SW 1271 (cell line): ENCODE measurements around the gene RHEX.
A peak's percentile ranks its signal among the peaks of the same experiment; 100 is the strongest.
"Not testable (repeated sequence)": the region's sequence is repeated elsewhere in the genome, so short reads cannot be mapped to it uniquely, and the experiment has no call there.

Experiments used
- DNase-seq, 2 experiments: peaks; one replicate each; lab custom pipeline; 2025; lab: John Stamatoyannopoulos, UW

The RHEX gene

DNA sequence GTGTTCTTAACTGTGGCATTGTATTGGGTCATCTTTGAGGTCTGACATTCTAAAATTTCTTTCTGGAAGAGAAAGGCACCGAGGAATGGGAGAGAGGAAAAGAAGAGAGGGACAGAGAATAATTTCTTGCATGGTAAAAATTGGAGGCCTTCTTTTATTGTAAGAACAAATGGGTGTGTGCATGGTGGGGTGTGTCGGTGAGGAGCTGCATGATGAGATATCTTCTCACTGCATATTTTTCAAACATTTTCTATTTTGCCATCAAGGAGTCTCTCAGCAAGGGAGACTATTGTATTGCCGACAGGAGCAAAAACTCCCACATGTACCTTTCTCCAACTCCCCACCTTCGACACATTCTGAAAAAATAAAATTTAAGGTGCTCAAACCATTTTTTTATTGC is 22.8 kb upstream of the RHEX start:
- DNase-seq = no peak

- DNase-seq = peak in 1 of 2 experiments; percentile 31
Observed at GRCh38 chr1:206030714-206031113, 22.3 kb upstream of the RHEX start.

DNA sequence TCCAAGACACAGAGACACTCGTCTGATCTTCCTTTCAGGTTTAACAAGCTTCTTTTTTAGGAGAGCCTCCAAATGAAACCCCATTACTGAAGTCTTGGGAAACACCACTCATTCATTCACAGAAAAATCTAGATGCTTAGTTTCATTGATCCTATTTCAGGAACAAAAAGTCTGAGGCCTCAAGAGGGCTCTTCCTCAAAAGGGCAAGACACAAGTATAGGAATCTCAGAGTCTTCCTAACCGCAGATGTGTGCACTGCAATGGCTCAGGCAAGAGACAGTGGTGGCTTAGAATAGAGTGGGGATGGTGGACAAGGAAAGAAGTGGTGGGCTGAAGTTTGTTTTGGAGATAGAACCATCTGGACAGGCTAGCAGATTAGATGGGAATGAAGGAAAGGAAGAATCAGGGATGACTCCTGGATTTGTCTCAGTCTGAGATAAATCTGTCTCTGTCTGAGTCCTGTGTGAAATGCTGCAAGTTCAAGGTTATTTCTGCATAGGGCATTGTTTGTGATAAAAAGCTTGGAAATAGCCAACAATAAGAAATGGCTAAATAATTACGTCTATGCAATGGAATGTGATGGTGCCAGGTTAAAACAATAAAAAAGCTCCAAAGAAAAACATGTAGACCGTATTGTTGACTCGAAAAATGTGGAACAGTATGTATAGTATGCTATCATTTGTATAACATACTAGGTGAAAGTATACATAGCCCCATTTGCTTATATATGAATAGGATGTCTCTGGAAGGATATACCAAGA is 20.4 kb upstream of the RHEX start:
- DNase-seq = no peak

DNA sequence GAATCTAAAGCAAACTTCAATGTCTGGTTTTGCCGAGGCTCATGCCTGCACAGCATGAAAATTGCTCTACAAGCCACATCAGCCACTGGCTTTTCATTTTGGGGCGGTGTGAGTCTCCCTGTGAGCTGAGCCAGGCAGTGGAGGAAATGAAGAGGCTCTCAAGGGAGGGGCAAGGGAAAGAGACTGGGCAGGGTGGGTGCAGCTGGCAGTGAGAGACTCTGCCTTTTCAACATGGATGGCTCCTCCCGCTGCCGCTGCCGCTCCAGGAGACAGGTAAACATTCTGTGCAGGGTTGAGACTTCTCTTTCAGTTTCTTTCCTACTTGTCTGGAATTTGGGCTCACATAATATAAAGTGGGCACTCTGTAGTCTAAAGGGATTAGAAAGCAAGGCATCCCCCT is 17.9 kb upstream of the RHEX start:
- DNase-seq = no peak

DNA sequence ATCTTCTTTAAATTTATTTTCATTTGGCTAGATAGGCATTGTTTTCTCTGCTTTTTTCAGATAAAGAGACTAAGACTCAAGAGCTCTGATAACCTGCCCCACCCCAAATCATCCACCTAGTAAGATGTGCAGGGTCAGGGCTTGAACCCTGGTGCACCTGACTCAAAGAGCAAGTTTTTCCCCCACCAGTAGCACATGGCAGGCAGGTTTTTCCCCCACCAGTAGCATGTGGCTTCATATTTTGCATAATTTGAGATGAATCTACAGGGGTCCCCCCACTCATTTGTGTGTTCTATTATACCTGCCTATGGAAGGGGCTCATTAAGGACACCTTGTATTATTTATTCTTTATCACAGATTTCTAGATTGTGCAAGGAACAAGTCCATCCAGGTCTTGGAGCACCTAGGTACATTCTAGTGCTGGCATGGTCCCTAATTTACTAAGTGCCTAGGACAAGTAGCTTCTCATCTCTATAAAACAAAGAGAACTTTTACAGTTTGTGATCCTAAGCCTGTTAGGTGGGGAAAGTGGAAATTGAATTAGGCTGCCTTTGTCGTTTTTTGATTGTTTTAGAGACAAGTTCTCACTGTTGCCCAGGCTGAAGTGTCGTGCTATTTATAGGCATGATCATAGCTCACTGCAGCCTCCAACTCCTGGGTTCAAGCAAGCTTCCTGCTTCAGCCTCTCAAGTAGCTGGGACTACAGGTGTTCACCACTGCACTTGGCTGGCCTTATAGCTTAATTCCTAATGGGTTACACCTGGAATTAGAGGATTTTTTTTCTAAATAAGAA is 16.1 kb upstream of the RHEX start:
- DNase-seq = no peak

- DNase-seq = no peak
Observed at GRCh38 chr1:206037581-206037980, 15.4 kb upstream of the RHEX start.

DNA sequence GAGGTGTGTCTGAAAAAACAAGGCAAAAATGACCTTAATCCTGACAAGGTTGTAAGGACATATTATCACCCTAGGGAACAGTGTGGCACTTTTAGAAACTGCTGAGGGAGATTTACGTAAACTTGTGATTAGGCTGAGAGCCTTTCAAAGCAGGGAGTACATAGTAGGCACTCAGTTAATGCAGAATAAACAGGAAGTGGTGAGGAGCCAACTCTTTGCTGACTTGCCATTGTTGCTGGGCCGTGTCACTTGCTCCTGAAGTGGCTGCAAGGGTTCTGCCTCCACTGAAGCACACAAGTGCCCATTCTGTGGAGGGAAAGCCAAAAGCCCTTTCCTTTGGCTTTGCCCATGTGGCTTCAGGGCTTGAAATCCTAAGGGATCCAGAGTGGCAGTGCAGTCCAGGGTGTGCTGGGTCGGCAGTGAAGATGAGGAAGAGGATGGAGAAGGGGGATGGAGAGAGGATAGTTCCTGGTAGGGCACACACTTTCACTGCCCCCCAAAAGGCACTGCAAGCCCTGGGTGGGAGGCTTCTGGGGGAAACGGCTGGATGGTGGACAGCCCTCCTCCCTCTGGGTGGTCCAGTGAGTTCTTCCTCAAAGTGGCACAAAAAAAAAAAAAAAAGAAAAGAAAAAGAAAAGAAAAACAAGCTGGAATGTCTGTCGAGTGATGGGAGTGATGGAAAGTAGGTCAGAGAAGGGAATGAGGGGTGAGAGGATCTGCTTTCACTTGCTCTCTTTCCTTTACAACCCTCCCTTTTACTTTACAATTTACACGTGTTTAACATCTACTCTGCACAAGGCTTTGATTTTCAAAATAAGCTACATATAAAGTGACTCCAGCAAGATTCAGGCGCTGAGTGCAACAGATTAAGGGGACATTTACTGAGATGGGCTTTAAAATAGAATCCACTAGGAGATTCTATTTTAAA is 13.7 kb upstream of the RHEX start:
- no peak for DNase-seq

- DNase-seq = no peak
Observed at GRCh38 chr1:206040328-206040727, 12.6 kb upstream of the RHEX start.

DNA sequence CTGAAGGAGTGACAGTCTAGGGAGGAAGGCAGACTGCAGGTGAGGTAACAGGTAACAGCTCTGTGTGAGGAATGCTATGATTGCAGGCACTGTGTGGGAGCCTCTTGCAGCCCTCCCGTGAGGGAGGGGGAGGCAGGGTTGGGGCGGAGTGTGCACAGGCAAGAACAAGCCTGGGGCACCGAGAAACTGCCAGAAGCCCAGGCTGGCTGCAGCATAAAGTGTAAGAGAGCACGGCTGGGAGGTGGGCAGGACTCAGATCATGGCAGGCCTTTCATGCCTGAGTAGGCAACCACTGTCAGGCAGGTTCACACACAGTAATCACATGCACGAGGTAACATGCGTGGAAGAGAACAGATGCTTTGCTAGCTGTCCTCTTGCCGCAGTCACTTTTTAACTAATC is 11.3 kb upstream of the RHEX start:
- DNase-seq = no peak

GRCh38 chr1:206047271-206047670 is 5.7 kb upstream of the RHEX start:
- DNase-seq = no peak

GRCh38 chr1:206048582-206048981 is 4.4 kb upstream of the RHEX start:
- DNase-seq = no peak

- no peak for DNase-seq
Observed at GRCh38 chr1:206049293-206049692, 3.7 kb upstream of the RHEX start.

- no peak for DNase-seq
Observed at GRCh38 chr1:206049919-206050600, 2.9 kb upstream of the RHEX start.

GRCh38 chr1:206050655-206051235 is 2.2 kb upstream of the RHEX start:
- no peak for DNase-seq

DNA sequence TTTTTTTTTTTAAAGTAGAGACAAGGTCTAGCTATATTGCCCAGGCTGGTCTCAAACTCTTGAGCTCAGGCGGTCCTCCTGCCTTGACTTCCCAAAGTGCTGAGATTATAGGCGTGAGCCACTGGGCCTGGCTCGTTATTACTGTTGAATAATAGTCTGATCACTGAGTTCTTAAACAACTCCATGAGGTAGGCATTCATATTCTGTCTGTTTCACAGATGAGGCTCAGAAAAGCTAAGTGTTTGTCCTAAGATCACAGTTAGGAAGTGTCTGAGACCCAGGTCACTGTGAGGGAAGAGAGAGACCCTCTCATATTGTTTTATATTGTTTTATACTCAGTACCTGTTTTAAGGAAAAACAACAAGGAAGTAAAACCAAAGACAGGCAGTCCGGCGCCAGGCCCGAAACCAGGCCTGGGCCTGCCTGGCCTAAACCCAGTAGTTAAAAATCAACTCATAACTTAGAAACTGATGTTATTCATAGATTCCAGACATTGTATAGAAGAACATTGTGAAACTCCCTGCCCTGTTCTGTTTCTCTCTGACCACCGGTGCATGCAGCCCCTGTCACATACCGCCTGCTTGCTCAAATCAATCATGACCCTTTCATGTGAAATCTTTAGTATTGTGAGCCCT is 625 bp upstream of the RHEX start:
- not testable (repeated sequence) for DNase-seq

DNA sequence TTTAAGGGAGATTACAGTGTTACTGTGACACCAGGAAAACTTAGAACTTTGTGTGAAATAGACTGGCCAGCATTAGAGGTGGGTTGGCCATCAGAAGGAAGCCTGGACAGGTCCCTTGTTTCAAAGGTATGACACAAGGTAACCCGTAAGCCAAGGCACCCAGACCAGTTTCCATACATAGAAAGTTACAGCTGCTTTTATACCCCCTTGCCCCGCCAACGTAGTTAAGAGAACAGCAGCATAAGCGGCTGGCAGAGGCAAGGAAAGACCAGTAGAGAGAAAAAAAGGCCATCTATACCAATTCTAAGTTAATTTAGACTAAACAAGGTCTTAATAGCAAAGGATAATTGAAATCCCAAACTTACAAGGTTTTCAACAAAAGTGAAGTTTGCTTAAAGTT is 643 bp downstream of the RHEX start:
- DNase-seq = not testable (repeated sequence)

GRCh38 chr1:206055069-206055625 is 2.2 kb downstream of the RHEX start:
- not testable (repeated sequence) for DNase-seq

- not testable (repeated sequence) for DNase-seq
Observed at GRCh38 chr1:206055639-206056323, 2.8 kb downstream of the RHEX start.

- not testable (repeated sequence) for DNase-seq
Observed at GRCh38 chr1:206058289-206058926, 5.4 kb downstream of the RHEX start.
